Mucosa of stomach (tissue), 1 donor: ENCODE results near the gene SDR42E1.
A peak's percentile ranks its signal among the peaks of the same experiment; 100 is the strongest.

Experiments
- H3K27me3 ChIP-seq: one replicate; pipeline ENCODE4 v1.7.0; 2013; ENCODE audit warnings: mild to moderate bottlenecking, low read length; ENCODE audit not compliant: control insufficient read depth, insufficient read depth
- H3K36me3 ChIP-seq: one replicate; pipeline ENCODE4 v1.7.0; 2013; ENCODE audit warnings: low read length; ENCODE audit not compliant: control insufficient read depth, insufficient read depth
- H3K4me1 ChIP-seq: one replicate; pipeline ENCODE4 v1.7.0; 2013; ENCODE audit warnings: mild to moderate bottlenecking, low read length; ENCODE audit not compliant: control insufficient read depth, insufficient read depth
- H3K4me3 ChIP-seq: one replicate; pipeline ENCODE4 v1.7.0; 2013; ENCODE audit warnings: low read length
- H3K9ac ChIP-seq: one replicate; pipeline ENCODE4 v1.7.0; 2013; ENCODE audit warnings: mild to moderate bottlenecking, low read length, moderate library complexity
- H3K9me3 ChIP-seq: one replicate; pipeline ENCODE4 v1.7.0; 2013; ENCODE audit warnings: mild to moderate bottlenecking, low read length, moderate library complexity; ENCODE audit not compliant: control insufficient read depth
- donor health status: Pancreatic carcinoma.

SDR42E1 gene

DNA sequence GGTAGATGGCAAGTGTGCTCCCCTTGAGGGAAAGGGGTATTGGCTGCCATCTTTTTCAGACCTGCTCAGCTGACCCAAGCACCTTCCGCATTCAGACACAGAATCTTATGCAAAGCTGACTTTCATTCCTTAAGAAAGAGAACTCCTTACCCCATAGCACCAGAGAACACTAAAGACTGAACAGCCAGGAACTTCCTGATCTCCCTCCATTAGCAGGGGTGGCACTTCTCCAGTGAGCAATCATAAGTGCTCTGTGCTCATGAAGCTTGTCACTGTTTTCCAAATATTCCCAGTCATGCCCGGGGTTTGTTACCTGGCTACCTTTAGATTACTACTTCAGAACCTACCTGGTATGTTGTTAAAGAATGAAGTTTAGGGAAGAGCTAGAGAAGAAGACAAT, 35.7 kb upstream of the SDR42E1 start:
- Histone ChIP-seq H3K36me3 (no peaks in the 10 kb centered on the region), H3K27me3 (no peaks in the 10 kb centered on the region), H3K9me3 (no peaks in the 10 kb centered on the region), H3K4me3 (no peak overlapping the region), H3K4me1 (peaks cover 50% of the 10 kb centered on the region), H3K9ac (no peak overlapping the region)

DNA sequence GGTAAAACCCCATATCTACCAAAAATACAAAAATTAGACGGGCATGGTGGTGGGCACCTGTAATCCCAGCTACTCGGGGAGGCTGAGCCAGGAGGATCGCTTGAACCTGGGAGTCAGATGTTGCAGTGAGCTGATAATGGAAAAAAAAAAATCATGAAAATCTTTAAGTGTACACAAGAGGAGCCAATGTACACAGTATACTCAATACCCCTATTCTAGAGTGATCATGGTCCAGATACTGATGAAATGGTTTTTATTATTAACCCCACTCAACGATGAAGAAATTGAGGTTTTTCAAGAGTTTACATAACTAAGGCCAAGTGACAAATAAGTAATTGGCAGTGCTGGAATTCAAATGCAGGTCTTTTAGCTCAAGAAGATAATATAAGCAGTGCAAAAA, 35.3 kb upstream of the SDR42E1 start:
- H3K27me3 ChIP-seq = no peaks in the 10 kb centered on the region
- no peaks in the 10 kb centered on the region for H3K9me3 ChIP-seq
- H3K9ac ChIP-seq = no peak overlapping the region
- H3K36me3 ChIP-seq = no peaks in the 10 kb centered on the region
- peaks cover 46% of the 10 kb centered on the region for H3K4me1 ChIP-seq
- no peak overlapping the region for H3K4me3 ChIP-seq

DNA sequence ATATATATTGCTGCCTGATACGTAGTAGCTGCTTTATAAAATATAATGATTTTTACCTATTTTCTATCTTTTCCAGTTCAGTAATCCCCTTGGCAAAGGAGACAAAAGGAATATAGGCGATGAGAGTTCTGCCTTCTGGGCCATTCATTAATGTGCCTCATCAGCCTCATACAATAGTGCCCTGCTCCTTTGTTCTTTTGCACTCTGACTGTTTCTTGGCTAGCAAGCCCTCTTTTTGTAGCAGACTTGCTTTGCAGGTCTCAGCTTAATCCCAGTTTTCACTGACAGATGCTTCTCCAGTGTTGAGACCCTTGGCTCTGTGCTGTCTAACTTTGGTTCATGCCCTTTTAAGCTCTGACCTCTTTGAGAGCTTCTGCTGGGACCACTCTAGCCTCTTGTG, 34.2 kb upstream of the SDR42E1 start:
- Histone ChIP-seq H3K4me3 (no peak overlapping the region), H3K9me3 (no peaks in the 10 kb centered on the region), H3K4me1 (peaks cover 37% of the 10 kb centered on the region), H3K9ac (no peak overlapping the region), H3K36me3 (no peaks in the 10 kb centered on the region), H3K27me3 (no peaks in the 10 kb centered on the region)

DNA sequence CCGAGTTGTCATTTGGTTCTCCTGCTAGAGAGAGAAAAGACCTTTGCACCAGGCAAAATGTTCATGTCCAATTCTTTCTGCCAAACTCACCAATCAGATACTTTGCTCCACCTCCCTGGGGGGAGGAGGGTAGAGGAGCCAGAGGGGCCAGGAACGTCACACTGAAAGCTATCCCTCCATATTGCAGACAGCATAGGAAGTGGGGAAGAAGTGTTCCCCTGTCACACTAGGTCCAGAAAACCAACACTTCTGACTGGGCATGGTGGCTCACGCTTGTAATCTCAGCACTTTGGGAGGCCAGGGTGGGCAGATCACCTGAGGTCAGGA, 33.3 kb upstream of the SDR42E1 start:
- no peaks in the 10 kb centered on the region for H3K9me3 ChIP-seq
- H3K4me3 ChIP-seq = no peak overlapping the region
- H3K9ac ChIP-seq = no peak overlapping the region
- H3K36me3 ChIP-seq = no peaks in the 10 kb centered on the region
- H3K27me3 ChIP-seq = no peaks in the 10 kb centered on the region
- H3K4me1 ChIP-seq = peaks cover 28% of the 10 kb centered on the region

DNA sequence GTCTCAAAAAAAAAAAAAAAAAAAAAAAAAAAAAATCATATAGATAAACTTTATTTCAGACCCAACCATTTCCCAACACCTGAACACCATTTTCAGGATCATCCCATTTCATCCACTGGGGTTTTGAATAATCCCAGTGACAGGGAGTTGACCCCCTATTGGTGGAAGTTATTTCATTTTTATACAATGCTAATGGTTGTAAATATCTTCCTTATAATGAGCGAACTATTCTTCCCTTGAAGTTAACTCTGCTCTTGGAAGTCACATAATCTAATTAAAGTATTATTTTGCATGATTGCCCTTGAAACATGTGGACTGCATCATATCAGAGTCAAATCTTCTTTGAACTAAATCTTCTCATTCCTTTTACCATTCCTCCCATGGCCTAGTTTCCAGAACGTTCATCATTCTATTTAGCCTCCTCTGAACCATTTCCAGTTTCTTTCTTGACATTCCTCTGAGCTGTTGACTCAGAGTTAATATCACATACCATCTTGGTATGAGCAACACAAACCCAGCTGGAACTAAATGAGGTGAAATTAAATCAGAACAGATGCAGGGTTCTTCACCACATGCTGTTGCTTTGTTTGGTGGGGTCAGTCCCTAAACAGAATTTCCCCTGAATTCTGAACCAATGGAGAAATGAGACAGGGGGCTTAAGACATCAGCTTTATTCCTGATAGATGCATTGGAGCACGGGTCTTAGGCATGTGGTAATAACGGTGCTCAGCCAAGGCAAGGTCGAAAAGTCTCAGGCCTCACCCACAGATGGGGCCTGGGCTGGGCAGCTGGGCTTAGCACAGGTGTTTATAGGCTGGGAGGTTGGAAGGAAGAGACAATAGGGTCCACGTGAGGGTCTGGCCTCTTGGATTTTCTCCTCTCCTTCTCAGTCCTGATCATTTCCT, 32.7 kb upstream of the SDR42E1 start:
- Histone ChIP-seq H3K36me3 (no peaks in the 10 kb centered on the region), H3K9ac (no peak overlapping the region), H3K9me3 (no peaks in the 10 kb centered on the region), H3K27me3 (no peaks in the 10 kb centered on the region), H3K4me3 (no peak overlapping the region), H3K4me1 (peaks cover 22% of the 10 kb centered on the region)

DNA sequence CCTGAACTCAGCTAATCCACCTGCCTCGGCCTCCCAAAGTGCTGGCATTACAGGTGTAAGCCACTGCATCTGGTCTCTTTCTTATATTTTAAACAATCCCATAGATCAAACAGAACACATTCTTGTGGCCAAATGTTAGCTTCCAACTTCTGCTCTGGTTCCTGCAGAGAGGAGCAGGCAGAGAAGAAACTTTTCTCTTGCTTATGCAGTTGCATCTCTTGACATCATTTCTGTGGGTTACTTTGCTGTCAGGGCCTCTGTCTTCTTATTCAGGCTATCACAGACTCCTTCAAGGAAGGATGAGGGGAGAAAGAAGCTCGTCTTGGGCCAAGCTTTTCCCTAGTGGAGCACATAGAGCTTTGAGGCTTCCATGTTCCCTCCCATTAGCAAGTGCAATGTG, 31.6 kb upstream of the SDR42E1 start:
- Histone ChIP-seq H3K27me3 (no peaks in the 10 kb centered on the region), H3K9me3 (no peaks in the 10 kb centered on the region), H3K4me1 (peaks cover 18% of the 10 kb centered on the region), H3K36me3 (no peaks in the 10 kb centered on the region), H3K9ac (no peak overlapping the region), H3K4me3 (no peak overlapping the region)

DNA sequence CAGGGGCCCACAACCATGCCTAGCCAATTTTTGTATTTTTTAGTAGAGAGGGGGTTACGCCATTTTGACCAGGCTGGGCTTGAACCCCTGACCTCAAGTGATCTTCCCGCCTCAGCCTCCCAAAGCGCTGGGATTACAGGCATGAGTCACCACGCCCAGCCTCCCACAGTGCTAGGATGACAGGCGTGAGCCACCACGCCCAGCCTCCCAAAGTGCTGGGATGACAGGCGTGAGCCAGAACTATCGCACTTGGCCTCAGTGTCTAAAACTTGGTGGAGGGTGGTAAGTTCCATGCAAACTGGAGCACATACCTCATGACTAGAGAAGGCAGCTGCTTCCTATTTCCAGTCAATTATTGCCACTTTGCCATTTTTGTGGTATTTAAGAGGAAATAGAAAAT, 30.9 kb upstream of the SDR42E1 start:
- H3K4me3 ChIP-seq = no peak overlapping the region
- no peaks in the 10 kb centered on the region for H3K36me3 ChIP-seq
- H3K9ac ChIP-seq = no peak overlapping the region
- H3K27me3 ChIP-seq = no peaks in the 10 kb centered on the region
- H3K4me1 ChIP-seq = peaks cover 16% of the 10 kb centered on the region
- H3K9me3 ChIP-seq = no peaks in the 10 kb centered on the region

DNA sequence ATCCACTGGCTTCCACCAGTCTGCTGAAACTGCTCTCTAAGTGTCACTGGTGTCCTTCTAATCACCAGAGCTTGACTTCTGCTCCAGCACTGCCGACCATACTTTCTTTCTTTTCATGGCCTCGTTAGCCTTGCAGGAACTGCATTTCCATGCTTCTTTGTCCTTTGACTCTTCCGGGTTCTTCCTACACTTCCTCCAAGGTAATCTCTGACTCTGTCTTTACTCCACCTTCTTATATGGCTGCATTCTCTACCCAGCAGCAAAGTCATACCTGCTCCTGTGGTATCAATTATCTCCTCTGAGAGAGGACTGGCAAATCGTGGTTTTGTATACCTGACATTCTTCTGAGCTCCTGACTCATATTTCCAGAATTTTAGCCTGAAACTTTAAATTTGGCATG, 30.3 kb upstream of the SDR42E1 start:
- Histone ChIP-seq H3K4me3 (no peak overlapping the region), H3K9me3 (no peaks in the 10 kb centered on the region), H3K36me3 (no peaks in the 10 kb centered on the region), H3K4me1 (peaks cover 15% of the 10 kb centered on the region), H3K27me3 (no peaks in the 10 kb centered on the region), H3K9ac (no peak overlapping the region)

DNA sequence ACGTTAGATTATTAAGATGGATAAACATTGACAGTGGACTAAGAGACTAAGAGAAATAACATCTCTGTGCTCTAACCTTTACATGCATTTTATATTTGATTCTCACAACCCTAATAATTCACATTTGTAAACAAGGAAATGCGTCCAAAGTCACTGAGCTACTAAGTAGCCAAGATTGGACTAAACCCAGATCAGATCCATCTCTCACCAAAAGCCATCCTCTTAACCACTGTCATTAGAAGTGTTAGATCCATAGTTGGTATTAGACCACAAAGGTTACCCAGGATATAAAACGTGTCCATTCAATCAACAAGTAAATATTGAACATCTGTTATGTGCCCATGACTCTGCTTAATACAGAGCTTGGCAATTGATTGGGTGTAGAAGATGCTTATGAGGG, 29.0 kb upstream of the SDR42E1 start:
- Histone ChIP-seq H3K9ac (no peak overlapping the region), H3K9me3 (no peaks in the 10 kb centered on the region), H3K4me3 (no peak overlapping the region), H3K4me1 (peaks cover 8% of the 10 kb centered on the region), H3K27me3 (no peaks in the 10 kb centered on the region), H3K36me3 (no peaks in the 10 kb centered on the region)

DNA sequence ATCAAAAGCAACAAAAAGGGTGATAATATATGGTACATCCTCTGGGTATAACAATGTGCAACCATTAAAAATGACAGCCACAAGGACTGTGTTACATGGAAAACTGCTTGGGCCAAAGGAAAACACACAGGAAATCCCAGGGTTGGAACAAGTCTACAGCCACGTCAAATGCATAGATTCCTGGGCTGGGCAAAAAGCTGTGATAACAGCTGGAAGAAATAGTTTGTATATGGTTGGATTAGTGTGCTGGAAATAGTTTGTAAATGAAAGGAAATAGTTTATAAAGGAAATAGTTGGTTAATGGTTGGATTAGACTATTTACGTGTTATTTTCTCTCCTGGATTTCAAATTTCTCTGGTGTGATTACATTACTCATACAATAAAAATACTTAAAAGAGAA, 26.4 kb upstream of the SDR42E1 start:
- no peak overlapping the region for H3K4me3 ChIP-seq
- H3K4me1 ChIP-seq = peaks cover 29% of the 10 kb centered on the region
- H3K9me3 ChIP-seq = no peaks in the 10 kb centered on the region
- H3K9ac ChIP-seq = no peak overlapping the region
- H3K36me3 ChIP-seq = no peaks in the 10 kb centered on the region
- H3K27me3 ChIP-seq = no peaks in the 10 kb centered on the region

DNA sequence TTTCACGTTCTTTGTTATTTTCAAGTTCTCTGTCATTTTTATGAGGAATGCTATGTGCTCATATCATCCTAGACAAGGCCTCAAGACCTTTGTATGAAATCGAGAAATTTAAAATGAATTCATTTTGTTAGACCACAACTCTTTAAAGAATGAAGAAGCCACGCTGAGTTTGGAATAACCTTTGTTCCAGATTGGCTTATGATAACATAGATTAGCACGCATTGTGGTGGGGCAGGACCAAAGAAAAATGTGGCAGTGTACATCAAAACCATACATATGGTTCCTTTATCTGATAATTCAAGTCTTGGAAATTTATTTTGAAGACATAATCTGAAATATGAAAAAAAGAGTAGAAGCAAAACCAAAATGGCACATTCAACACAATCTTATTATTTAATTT, 26.0 kb upstream of the SDR42E1 start:
- Histone ChIP-seq H3K4me3 (no peak overlapping the region), H3K27me3 (no peaks in the 10 kb centered on the region), H3K4me1 (peaks cover 30% of the 10 kb centered on the region), H3K9me3 (no peaks in the 10 kb centered on the region), H3K9ac (no peak overlapping the region), H3K36me3 (no peaks in the 10 kb centered on the region)

DNA sequence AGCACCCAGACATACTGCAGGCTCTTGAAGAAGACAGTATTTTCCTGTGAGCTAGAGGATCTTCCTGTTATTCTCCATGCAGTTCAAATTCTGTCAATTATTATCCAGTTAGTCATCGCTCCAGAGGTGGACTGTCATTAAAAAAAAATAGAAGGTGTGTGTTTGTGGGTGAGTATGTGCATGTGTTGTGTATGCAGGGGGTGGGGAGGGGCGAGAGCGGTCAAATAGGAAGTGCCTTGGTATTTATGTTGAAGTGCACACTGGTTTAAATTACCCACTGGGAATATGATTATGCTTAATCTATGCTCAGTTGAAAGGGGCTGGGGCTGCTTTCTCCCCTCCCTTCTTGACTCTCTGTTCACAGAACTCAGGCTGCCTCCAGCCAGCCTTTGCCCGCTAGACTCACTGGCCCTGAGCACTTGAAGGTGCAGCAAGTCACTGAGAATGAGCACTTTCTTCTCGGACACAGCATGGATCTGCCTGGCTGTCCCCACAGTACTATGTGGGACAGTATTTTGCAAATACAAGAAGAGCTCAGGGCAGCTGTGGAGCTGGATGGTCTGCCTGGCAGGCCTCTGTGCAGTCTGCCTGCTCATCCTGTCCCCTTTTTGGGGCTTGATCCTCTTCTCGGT, 23.8 kb upstream of the SDR42E1 start, which contains the start of gene HSD17B2:
TSS of gene HSD17B2 (plus strand) at position 273 of the 632 bp plus-strand sequence. CDS start at position 445, 172 bp downstream.
- Histone ChIP-seq H3K36me3 (no peaks in the 10 kb centered on the region), H3K4me3 (peak within 1 kb of the TSS; percentile 20), H3K9ac (peak within 1 kb of the TSS; percentile 36), H3K4me1 (peaks cover 30% of the 10 kb centered on the region), H3K27me3 (no peaks in the 10 kb centered on the region), H3K9me3 (no peaks in the 10 kb centered on the region)
